Stimulated activated CD8-positive, alpha-beta memory T cell treated with anti-CD3 and anti-CD28 coated beads, Interleukin-12 subunit alpha, Interleukin-12 subunit beta, amount 100 ng/mL, for 24 hours (primary cell): ENCODE measurements around the gene YIPF3.
"Not testable (repeated sequence)": the region's sequence is repeated elsewhere in the genome, so short reads cannot be mapped to it uniquely, and the experiment has no call there.

ENCODE experiments used
- DNase-seq: peaks from one replicate; pipeline ENCODE4 v3.0.0-alpha.2; 2020; ENCODE audit errors: extremely low read depth

Gene YIPF3

DNA sequence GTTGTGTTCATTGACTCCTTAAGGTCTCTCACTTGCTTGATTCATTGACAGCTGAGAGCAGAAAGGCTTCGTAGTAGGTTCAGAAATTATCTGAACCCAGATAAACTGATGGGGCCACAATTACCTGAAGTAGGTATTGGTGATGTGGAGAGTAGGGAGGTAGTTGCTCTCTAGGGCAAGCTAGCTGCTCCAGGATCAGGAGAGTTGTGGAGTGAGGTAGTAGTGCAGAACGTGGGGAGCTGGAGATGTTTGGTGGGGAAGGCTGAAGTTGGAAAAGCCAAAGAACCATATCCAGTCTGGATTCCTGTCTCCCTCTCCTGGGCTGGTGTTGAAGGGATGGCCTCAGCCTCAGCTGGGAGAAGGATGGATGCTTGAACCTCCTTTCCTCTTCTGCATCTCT is 23.5 kb downstream of the YIPF3 start:
- DNase-seq = no peak

DNA sequence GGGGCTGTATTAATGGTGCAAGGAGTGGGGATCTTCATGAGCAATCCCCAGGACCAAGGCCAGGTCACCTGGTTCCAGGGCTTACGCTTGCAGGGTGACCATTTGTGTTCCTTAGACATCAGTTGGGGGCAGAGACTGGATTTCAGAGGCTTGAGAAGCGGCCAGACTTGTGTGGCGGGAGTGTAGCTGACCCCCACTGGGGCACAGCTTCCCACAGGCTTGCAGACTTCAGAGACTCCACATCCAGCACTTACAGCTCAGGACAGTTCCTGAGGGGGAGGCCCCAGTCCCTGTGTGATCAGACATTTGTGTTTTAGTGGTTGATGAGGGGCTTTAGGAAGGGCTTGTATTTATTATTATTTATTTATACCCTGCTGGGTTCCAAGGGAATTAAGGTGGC is 24.1 kb downstream of the YIPF3 start:
- DNase-seq = no peak

DNA sequence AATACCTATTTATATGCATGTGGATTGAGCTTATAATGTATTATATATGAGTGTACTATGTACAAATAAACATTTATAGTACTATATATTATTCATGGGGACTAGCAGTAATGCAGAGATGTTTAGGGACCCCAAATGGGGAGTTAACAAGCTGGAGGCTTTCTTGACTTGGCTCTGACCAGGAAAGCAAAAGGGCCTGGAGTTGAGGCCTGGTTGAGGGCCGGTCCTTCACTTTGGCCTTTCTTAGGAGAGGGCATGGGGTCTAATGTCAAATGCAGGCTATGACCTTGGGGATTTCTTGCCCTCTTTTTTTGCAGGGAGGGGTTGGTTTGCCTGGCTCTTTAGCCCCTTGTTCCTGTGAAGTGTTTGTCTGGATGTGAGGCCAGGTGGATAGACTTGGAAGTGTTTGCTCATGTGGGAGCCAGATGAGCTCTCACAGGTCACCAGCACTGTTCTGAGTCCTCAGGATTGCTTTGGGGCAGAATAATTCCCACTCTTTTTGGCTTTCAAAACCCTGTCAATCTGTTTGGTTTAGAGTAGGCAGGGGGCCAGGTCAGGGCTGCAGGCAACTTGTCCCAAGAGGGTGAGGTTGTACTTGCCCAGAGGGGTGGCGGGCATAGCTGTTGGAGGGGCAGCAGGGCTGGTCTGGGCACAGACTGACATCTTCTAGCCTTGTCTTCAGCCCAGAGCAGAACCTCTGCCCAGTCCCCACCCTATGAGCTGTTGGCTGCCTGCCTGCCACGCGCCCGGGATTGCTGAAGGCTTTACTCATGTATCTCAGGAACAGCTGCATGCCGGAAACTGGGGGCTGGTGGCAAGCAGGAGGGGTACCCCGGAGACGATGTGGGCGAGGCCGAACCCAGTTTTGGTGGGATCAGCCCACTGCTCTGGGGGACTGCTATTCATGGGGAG is 24.7 kb downstream of the YIPF3 start:
- no peak for DNase-seq

DNA sequence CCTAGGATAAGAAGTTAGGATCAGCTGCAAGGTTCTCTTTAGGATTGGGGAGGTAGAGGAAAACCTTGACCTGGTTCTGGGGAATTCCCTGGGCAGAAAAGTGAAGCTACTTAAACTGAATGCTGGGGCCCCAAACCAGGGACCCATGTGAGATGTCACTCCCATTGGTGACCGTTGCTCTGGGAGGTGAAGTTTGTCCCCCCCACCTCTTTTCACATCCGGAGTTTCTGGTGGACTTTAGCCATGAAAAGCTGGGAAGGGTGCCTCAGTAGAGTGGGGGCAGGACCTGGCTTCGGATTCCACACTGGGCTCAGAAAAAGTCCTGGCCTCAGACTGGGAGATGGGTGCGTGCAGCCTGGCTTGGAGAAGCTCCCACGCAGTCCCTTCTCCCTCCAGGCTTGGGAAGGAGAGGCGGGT is 26.2 kb downstream of the YIPF3 start:
- no peak for DNase-seq

DNA sequence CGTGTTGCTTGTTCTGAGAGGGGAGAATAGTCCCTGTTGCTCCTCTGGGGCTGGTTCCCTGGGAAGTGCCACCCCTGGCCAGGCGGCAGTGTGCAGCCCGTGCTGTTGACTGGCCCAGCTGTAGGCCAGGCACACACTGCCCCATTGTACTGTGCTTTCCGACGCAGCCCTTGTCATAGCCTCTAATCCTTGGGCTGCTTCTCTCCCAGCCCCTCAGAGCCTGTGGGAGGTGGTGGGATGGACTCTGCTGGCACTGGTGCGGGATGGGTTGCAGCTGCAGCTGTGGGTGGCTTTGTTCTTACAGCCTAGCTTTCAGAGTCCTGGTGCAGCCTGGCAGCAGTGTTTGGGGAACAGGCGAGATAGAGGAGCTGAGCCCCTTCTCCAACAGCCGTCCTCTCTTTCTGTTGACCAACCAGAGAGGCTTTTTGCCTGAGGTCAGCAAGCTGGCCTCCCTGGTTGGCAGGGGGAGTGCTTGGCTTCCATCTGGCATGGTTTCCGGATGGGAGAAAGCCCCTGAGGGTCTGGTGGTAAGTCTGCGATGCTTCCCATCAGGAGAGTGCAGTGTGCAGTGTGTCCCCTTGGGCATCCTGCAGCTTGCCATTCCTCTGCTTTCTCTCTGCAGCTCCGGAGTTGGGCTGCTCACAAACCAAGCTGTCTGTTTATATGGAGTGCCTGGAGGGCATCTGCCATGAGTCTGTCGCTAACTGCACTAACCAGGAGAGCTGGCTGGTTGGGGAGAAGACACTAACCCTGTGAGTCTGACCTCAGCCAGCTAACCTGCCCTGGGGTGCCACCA is 27.3 kb downstream of the YIPF3 start:
- DNase-seq = no peak

DNA sequence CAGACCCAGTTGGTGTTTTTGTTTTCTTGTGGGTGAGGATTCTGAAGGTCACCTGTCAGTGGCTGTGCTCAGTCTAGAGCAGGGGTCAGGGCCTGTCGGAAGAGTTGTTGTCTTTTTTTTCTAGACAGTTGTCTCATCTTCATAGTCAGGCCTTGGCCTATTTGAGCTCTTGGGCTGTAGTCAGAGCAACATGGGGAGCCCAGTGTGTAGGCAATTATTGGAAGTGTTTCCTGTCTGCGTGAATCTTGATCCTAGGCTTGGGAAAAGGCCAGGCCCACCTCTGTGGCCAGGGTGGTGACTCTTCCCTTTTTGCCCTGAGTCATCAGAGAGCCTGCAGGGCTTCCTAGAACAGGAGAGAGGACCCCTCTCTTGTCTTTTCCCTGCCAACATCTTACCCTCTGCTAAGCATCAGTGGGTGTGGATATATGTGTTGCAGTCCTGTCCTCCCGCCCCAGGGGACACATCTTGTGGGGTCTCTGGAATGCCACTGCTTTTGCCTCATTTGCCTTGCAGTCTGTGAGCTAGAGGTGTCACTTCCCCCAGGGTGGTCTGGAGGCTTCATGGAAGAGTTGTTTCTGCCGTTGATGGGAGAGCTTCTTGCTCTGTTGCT is 28.0 kb downstream of the YIPF3 start:
- DNase-seq = no peak

DNA sequence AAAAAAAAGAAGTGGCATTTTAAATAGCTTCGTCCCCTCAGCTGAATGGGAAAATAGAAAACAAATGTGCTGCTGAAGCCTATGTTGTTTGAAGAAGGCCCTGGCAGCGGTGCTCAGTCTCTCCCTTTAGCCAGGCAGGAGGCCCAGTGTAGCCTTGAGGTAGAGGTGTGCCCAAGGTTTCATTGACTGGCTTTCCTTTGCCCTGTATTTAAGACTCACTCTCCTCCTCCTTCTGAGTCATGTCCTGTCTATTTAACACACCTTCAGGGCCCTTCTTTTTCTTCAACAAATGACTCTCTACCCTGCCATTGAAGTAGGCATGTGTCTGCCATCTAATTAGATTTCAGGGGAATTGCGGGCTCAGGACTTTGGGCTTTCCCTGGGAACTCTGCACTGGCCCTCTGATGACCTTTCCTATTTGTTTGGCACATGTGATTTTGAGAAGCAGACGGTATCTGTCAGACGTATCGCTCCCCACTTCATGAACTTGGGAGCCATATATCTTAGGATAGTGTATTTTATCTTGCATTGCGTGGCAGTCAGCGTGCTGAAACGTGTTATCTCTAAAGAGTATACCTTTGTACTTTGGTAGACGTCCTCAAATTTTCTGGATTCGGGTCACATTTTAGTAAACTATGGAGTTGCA is 35.0 kb downstream of the YIPF3 start:
- DNase-seq = no peak

DNA sequence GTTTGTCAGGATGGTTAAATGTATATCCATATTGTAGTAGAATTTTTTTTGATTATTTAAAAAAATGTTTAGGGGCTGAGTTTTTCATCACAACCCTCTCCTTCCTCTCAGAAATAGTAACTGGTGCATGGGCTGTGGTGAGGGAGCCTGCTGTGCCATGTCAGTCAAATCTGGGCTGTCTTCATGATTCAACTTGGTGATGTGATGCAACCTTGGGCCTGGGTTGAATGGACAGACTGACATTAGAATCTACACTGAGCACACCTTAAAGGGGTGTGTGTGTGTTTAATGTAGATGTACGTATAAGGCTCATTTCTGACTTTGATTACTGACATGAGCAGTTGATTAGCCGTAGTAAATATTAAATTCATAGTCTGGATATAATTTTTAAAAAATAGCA is 35.7 kb downstream of the YIPF3 start:
- no peak for DNase-seq

DNA sequence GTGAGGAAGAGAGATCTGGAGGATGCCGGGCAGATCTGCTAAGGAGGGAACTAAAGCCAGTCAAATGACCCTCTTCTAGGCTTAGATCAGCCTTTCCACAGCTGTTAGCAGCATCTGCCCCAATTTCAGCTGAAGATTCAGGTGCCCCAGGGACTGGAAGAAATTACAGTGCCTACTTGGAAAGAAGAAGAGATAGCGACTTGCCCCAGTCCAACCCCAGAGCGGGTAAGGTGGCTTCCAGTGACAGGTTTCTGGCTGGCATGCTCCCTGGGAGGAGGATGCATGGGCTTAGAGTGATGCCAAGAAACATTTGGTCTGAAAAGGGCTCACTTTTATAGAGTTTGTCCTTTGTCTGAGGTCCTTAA is 38.7 kb downstream of the YIPF3 start:
- no peak for DNase-seq

DNA sequence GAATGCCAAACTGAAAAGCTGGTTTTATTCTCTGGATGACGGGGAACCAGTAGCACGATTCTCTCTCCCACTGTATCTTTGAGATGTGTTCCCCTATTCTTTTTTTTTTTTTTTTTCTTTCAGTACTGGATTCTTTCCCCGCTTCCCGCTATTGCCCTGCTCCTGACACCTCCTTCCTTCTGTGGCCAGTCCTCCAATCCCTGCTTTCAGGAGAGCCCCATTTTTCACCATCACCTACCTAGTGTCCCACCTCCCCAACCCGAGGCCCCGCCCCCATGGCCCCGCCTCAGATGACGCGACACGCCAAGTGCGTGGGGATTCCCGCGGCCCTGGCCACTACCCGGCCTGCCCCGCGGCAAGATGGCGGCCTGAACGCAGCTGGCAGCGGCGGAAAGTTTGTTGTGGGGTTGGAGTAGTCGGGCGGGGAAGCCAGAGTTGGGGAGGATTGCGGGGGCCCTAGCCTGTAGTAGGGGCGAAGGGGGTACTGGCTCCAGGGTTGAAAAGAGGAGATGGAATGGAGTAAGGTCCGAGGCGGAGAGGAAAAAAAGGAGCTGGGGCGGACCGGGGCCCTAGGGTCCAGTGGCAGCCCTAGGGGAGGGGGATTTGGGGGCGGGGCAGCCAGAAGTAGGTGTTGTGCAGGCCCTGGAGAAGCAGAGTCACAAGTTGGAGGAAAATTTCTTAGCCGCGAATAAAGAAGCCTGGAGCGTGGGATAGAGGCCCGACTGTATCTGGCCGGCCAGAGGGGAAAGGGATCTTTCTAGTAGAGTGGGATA is 39.3 kb downstream of the YIPF3 start, which contains the start of gene TJAP1:
Gene TJAP1, plus strand, starts transcription at position 336 of the 773 bp plus-strand sequence. CDS start 21,432 bp downstream, outside the sequence.
- DNase-seq = peak; percentile 93

DNA sequence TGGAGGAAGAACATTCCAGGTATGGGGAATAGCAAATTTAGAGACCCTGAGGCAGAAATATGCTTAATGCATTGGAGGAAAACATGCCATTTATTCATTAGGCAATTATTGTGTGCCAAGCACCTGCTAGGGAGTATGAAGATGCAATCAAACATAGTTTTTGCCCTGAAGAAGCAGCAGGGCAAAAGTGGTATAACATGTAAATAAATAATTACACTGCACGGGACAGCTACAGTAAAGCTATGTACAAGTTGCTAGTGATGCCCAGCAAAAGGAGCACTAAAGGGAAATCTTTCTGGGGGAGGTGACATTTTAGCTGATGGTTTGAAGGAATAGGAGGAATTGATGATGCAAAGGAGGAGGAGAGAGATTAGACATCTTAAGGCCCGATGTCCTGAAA is 40.0 kb downstream of the YIPF3 start:
- no peak for DNase-seq

DNA sequence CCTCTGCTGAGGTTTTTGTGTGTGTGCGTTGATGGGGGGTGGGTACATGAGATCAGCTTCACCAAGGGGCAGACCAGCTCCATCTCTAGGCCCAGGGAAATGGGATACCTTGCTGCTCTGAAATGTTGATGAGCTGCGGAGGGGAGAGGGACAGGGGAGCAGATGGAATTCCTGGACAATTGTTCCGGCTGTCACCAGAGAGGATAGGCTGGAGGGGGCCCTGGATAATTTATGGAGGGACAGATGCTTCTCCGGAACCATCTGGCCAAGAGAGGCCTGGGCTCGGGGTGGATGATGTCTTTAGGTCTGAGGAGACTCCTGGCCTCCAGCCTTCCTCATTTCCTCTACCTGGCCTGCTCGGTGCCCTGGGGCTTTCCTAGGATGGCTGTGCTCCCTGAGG is 41.2 kb downstream of the YIPF3 start:
- no peak for DNase-seq

DNA sequence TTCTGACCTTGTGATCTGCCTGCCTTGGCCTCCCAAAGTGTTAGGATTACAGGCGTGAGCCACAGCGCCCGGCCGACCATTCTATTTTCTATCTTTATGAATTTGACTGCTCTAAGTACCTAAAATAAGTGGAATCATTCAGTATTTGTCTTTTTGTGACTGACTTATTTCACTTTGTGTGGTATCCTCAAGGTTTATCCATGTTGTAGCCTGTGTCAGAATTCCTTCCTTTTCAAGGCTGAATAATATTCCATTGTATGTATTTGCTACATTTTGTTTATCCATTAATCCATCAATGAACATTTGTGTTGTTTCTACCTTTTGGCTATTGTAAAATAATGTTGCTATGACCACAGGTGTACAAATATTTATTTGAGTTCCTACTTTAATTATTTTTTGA is 44.2 kb downstream of the YIPF3 start:
- no peak for DNase-seq

DNA sequence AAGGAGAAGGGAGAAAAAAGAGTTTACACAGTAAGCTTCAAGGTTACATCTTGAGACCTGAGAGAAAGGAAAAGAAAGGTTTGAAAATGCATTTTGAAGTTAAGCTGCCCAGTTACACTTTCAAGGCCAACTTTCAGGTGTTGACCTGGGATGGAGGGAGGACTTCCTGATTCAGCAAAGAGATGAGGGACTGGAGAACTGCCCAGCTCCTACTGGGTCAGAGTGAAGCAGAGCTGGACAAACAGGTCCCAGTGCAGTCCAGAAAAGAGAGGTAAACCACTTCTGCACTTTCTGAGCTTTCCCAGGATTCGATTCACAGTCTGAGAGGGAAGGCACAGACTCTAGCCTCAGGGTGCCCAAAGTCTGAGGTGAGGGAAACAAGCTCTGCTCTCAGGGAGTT is 45.3 kb downstream of the YIPF3 start:
- DNase-seq = no peak

DNA sequence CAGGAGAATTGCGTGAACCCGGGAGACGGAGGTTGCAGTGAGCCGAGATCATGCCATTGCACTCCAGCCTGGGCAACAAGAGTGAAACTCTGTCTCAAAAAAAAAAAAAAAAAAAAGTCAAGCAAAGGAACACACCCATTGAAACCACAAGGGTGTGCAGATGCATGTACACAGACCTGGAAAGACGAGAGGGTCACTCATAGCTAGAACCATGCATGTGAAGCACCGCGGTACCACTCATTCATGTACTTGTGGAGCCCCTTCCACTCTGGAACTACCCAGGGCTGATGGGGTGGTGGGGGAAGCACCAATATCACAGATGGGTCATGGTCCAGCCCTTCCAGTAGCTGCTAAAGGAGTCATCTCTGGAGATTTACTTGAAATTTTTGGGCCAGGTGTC is 46.8 kb downstream of the YIPF3 start:
- DNase-seq = no peak

DNA sequence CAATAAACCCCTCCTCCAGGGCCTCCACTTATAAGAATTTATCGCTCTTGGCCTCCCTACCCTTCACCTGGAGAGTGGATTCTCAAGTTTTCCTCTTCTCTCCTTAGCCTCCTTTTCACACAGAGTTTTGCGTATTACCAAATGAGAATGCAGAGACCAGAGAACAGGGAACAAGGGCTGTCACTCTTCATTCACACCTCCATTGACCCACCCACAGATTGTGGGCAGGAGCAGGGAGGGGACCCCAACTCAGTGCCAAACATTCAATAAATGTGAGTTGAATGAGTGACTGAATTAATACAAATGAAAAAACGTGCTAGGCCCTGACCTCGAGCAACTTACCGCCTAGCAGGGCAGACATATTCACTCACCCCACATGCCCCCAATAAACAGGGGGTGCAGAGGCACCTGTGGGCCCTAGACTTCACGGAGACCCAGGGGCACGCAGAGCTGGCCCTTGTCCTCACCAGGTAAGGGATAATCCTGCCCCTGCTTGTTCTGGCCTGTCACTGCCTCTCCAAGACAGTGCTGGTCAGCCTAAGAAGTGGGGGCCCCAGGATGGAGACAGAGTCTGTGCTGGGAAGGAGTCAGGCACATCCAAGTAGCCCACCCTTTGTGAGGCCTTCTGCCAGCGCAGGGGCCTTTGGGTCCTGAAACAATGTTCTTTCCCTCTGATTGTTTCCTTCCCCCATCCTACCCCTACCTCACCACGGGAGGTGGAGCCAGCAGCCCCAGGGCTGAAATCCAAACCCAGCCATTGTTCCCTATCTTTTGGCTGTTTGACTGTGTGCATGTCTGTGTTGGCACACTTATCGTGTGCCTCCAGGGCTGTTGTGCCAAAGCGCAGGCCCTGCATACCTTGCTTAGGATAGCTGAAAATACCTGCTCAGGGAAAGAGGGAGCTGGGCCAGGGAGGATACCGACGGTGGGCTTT is 47.7 kb downstream of the YIPF3 start:
- DNase-seq = no peak

DNA sequence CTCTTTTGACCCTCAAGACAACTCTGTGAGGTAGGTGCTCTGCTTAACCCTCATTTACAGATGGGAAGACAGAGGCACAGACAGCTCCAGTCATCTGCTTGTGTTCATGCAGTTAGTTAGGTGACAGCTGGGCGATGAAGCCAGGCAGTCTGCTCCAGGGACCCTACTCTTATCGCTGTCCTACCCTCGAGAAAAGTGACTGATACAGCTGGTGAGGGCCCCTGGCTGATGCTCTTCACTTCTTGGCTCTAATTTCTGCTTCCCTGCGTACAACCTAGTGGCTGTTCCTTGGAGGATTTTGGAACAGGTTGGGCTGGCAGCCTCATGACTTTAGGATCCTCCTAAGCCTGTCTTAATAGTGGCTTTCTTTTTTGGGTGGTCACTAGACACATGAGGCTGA is 48.5 kb downstream of the YIPF3 start:
- DNase-seq = no peak

DNA sequence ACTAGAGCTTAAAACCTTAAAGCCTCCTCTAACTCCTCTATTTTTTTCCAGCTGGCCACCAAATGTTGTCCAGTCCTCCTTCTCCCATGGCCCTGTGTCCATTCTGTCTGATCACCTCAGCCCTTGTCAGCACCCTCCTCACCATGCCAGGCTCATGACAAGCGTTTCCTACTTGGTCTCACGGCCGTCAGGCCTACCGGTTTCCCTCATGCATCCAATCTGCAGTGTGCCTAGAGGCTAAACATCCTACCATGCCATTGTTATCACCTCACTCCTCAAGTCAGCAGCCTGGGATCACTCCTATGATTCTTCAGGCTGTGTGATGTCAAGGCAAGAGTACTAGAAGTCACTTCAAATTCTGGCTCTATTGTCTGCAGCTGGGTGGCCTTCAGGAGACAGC is 49.0 kb downstream of the YIPF3 start:
- no peak for DNase-seq

DNA sequence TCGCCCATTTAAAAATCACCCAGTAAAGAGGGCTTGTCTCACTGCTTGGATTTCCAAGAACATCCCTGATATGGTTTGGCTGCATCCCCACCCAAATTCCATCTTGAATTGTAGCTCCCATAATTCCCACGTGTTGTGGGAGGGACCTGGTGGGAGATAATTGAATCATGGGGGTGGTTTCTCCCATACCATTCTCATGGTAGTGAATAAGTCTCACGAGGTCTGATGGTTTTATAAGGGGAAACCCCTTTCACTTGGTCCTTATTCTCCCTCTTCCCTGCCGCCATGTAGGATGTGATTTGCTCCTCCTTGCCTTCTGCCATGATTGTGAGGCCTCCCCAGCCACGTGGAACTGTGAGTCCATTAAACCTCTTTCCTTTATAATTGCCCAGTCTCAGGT is 49.5 kb downstream of the YIPF3 start:
- not testable (repeated sequence) for DNase-seq

DNA sequence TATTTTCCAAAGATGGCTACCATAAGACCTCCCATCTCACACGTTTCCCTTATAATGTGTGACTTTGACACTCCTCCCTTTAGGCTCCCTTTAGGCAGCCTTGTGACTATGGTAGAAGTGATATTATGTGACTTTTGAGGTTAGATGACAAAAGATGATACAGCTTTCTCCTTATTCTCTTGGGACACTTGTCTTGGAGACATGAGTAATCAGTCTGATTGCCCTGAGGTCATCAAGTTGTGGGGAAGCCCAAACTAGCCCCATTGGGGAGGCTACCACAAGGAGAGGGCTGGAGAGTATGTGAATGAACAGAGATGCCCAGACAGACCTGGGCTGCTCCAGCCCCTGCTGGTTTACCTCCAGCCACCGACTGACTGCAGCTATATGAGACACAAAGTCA is 50.8 kb downstream of the YIPF3 start:
- no peak for DNase-seq
